CD14-positive monocyte (primary cell): ENCODE data around the gene PLEKHO1. TPM values are rescaled to one million over a fixed set of nuclear protein-coding genes. Genes with fewer than 3 reads are reported as not detected.

ENCODE experiments used
- DNase-seq, 3 donors: peaks; one replicate each; pipeline ENCODE4 v3.0.0-alpha.2; 2011 to 2022
- H2AFZ ChIP-seq: 2 replicates; pipeline ENCODE4 v1.6.0; 2012; ENCODE audit warnings: mild to moderate bottlenecking, low read depth, low read length, inconsistent platforms; ENCODE audit not compliant: insufficient read depth, poor library complexity, severe bottlenecking
- H3K27ac ChIP-seq, 2 donors: 1 replicate in 1 of 2; 2 replicates in 1 of 2; pipeline ENCODE4 v1.5.1; 2012 to 2013; ENCODE audit warnings: low read length in 2 of 2, control low read depth in 1 of 2, inconsistent platforms in 1 of 2, low read depth in 1 of 2, mild to moderate bottlenecking in 1 of 2
- H3K27me3 ChIP-seq, 2 donors: one replicate each; pipeline versions ENCODE4 v1.6.0 to v1.6.1; 2011 to 2013; ENCODE audit warnings: low read length in 2 of 2; ENCODE audit not compliant: control insufficient read depth in 2 of 2, insufficient read depth in 2 of 2
- H3K36me3 ChIP-seq, 2 donors: replicated peaks in 1 of 2; 1 replicate in 1 of 2; 2 replicates in 1 of 2; pipeline versions ENCODE4 v1.5.1 to v1.6.1; 2012 to 2013; ENCODE audit warnings: low read length in 2 of 2, control low read depth in 1 of 2, inconsistent platforms in 1 of 2, mild to moderate bottlenecking in 1 of 2; ENCODE audit not compliant: insufficient read depth in 2 of 2, control insufficient read depth in 1 of 2
- H3K4me1 ChIP-seq, 2 donors: 1 replicate in 1 of 2; 2 replicates in 1 of 2; pipeline versions ENCODE4 v1.5.1 to v1.6.1; 2012 to 2013; ENCODE audit warnings: low read length in 2 of 2, control low read depth in 1 of 2, inconsistent platforms in 1 of 2, mild to moderate bottlenecking in 1 of 2, moderate library complexity in 1 of 2; ENCODE audit not compliant: insufficient read depth in 2 of 2, control insufficient read depth in 1 of 2
- H3K4me2 ChIP-seq: replicated peaks from 2 replicates; pipeline ENCODE3; 2012; ENCODE audit warnings: low read length, moderate library complexity, mild to moderate bottlenecking; ENCODE audit not compliant: poor library complexity, severe bottlenecking; ENCODE audit errors: extremely low read depth
- H3K4me3 ChIP-seq, 3 experiments: fragments of 200-600 bp in 1 of 3; sonication (generic) in 1 of 3; replicated peaks in 1 of 3; 1 replicate in 2 of 3; 2 replicates in 1 of 3; pipeline ENCODE4 v1.5.1; 2011 to 2013; ENCODE audit warnings: low read length in 3 of 3, mild to moderate bottlenecking in 3 of 3, control low read depth in 2 of 3, low read depth in 2 of 3, inconsistent platforms in 1 of 3, moderate library complexity in 1 of 3
- H3K79me2 ChIP-seq: 2 replicates; pipeline ENCODE4 v1.6.0; 2012; ENCODE audit warnings: mild to moderate bottlenecking, control low read depth, inconsistent platforms, low read length, moderate library complexity; ENCODE audit not compliant: insufficient read depth
- H3K9ac ChIP-seq: 2 replicates; pipeline ENCODE4 v1.6.0; 2017; ENCODE audit warnings: low read length, mild to moderate bottlenecking; ENCODE audit not compliant: insufficient read depth, poor library complexity, severe bottlenecking
- H3K9me3 ChIP-seq, 2 donors: replicated peaks in 1 of 2; 1 replicate in 1 of 2; 2 replicates in 1 of 2; pipeline versions ENCODE4 v1.5.1 to v1.6.1; 2012 to 2013; ENCODE audit warnings: low read length in 2 of 2, control low read depth in 1 of 2; ENCODE audit not compliant: control insufficient read depth in 1 of 2, insufficient read depth in 1 of 2
- H4K20me1 ChIP-seq: 2 replicates; pipeline ENCODE4 v1.6.0; 2012; ENCODE audit warnings: mild to moderate bottlenecking, low read length, control low read depth, moderate library complexity; ENCODE audit not compliant: insufficient read depth
- H3K27ac Mint-ChIP-seq, 7 donors: one replicate each; pipeline ENCODE4 v1.8.0; 2020; ENCODE audit warnings: mild to moderate bottlenecking in 7 of 7, mixed read lengths in 7 of 7, moderate library complexity in 6 of 7, inconsistent platforms in 2 of 7
- H3K27me3 Mint-ChIP-seq, 3 donors: one replicate each; pipeline ENCODE4 v1.8.0; 2021 to 2022; ENCODE audit warnings: low read depth in 3 of 3, mild to moderate bottlenecking in 3 of 3, mixed read lengths in 3 of 3, moderate library complexity in 3 of 3, inconsistent platforms in 1 of 3
- H3K36me3 Mint-ChIP-seq, 2 donors: one replicate each; pipeline ENCODE4 v1.8.0; 2020; ENCODE audit warnings: mixed read lengths in 2 of 2, inconsistent platforms in 1 of 2, mild to moderate bottlenecking in 1 of 2
- H3K4me1 Mint-ChIP-seq: one replicate; pipeline ENCODE4 v1.8.0; 2020; ENCODE audit warnings: mild to moderate bottlenecking, mixed read lengths
- H3K4me3 Mint-ChIP-seq, 2 donors: one replicate each; pipeline ENCODE4 v1.8.0; 2020; ENCODE audit warnings: mild to moderate bottlenecking in 2 of 2, mixed read lengths in 2 of 2, moderate library complexity in 1 of 2
- H3K9me3 Mint-ChIP-seq, 7 donors: one replicate each; pipeline ENCODE4 v1.8.0; 2020 to 2022; ENCODE audit warnings: mixed read lengths in 7 of 7, mild to moderate bottlenecking in 6 of 7, moderate library complexity in 6 of 7, inconsistent platforms in 2 of 7
- CTCF ChIP-seq: fragments of 200-600 bp; IDR thresholded peaks from one replicate; pipeline ENCODE4 v1.8.0; 2022; ENCODE audit warnings: antibody characterized with exemption, mild to moderate bottlenecking
- WGBS: methylation state at CpG from one replicate; pipeline ENCODE4 v1.1.5; 2013; ENCODE audit warnings: missing lambda C conversion rate; ENCODE audit not compliant: insufficient coverage; 5-methylcytosine and 5-hydroxymethylcytosine counted together
- intact Hi-C, 2 donors: fragments of 100-400 bp; cut with micrococcal nuclease; formaldehyde crosslinking; loops; one replicate each; pipeline versions ENCODE4 v1.15.0 to v1.15.1; 2023
- polyA plus RNA-seq, 3 donors: library from polyadenylated mRNA; depleted of rRNA in 1 of 3; unstranded in 2 of 3; stranded (reverse) in 1 of 3; fragments of 300-500 nt in 2 of 3; fragments of >200 nt in 1 of 3; fragmentation: Illumina TruSeq in 2 of 3; gene quantifications; 1 replicate in 2 of 3; 2 replicates in 1 of 3; pipeline ENCODE4 v1.2.3, GENCODE V29; 2012 to 2021

Gene PLEKHO1
- polyA plus RNA-seq, 3 donors = 87.2 to 170 (median 110) TPM

DNA sequence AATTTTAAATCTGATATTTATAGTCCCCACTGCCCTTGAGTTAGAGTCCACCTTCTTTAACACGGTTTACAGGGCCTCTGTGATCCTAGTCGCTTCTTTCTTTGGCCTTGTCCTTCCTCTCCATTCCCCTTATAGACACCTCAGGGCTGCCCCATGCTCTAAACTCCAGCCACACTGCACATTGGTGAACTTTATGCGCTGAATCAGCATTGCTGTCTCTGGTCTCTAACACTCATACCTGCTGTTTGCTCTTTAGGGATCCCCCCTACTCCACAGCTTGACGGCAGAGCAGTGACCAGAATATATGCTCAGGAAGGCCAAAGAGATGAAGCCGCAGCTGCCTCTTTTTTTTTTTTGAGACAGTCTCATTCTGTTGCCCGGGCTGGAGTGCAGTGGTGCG, 30.2 kb downstream of the PLEKHO1 start:
- H4K20me1 ChIP-seq = no peaks in the 10 kb centered on the region
- H3K27me3 Mint-ChIP-seq = peaks cover 0 to 9% (median 0%) of the 10 kb centered on the region in 3 donors
- H3K9me3 Mint-ChIP-seq = peaks cover 0 to 2% (median 0%) of the 10 kb centered on the region in 7 donors
- no peaks in the 10 kb centered on the region for H3K36me3 ChIP-seq
- no peaks in the 10 kb centered on the region for H3K9me3 ChIP-seq
- H3K4me2 ChIP-seq = peak overlapping the region; percentile 32
- peak overlapping the region in 1 of 3 experiments; percentile 45 for H3K4me3 ChIP-seq
- no peak for DNase-seq
- H3K79me2 ChIP-seq = peaks cover 2% of the 10 kb centered on the region
- no peak for TF ChIP-seq CTCF
- peak overlapping the region in 1 of 2 donors; percentile 26 for H3K4me3 Mint-ChIP-seq
- H2AFZ ChIP-seq = no peak overlapping the region
- peaks cover under 1 to 12% of the 10 kb centered on the region in 2 donors for H3K36me3 Mint-ChIP-seq
- H3K4me1 ChIP-seq = peaks cover 90 to 100% of the 10 kb centered on the region in 2 donors
- no peak overlapping the region for H3K9ac ChIP-seq
- peak overlapping the region; percentile 61 to 74 for H3K27ac ChIP-seq
- H3K27me3 ChIP-seq = no peaks in the 10 kb centered on the region
- peak overlapping the region; percentile 74 to 93 (median 82) for H3K27ac Mint-ChIP-seq
- intact Hi-C loops = loop anchor here (5.0 to 10.0 kb wide), 4 partner anchors 33 to 285 kb away; partner anchors contain the start of genes ANP32E (in 1 of the 2), BOLA1 (in 1 of the 2), MTMR11 (in 1 of the 2) and PLEKHO1 (in 1 of the 2)
- WGBS = 96% methylated on average over 5 of the region's 7 CpGs
- H3K4me1 Mint-ChIP-seq = peaks cover 91% of the 10 kb centered on the region

DNA sequence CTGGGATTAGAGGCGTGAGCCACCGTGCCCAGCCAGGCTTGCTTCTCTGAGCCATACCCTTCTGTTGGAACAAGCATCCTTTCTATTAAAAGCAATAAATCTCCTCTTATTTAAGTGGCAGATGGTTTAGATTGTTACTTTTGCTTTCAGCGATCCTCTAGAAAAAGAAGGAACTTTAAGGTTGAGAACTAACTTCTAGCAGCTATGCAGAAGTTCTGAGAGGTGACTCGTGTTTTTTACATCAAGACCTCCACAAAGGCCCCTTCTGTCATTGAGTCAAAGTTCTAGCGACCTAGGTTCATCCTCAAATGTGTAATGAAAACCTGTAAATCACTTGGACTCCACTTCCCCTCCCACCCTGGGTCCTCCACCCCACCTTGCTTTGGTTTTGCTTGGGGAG, 30.8 kb downstream of the PLEKHO1 start:
- H3K4me3 ChIP-seq = peak overlapping the region in 1 of 3 experiments; percentile 45
- peak in 2 of 3 donors; percentile 31 to 51 for DNase-seq
- no peak overlapping the region for H3K9ac ChIP-seq
- H3K27me3 ChIP-seq = no peaks in the 10 kb centered on the region
- H3K36me3 ChIP-seq = no peaks in the 10 kb centered on the region
- Mint-ChIP-seq H3K9me3 (peaks cover 0 to 2% (median 0%) of the 10 kb centered on the region in 7 donors), H3K36me3 (peaks cover 0 to 12% of the 10 kb centered on the region in 2 donors), H3K4me1 (peaks cover 88% of the 10 kb centered on the region), H3K4me3 (peak overlapping the region in 1 of 2 donors; percentile 26), H3K27ac (peak overlapping the region; percentile 74 to 93 (median 82)), H3K27me3 (peaks cover 0 to 9% (median 0%) of the 10 kb centered on the region in 3 donors)
- WGBS = no CpG with 5 or more reads among the region's 5 CpGs
- H3K79me2 ChIP-seq = peaks cover 2% of the 10 kb centered on the region
- H3K9me3 ChIP-seq = no peaks in the 10 kb centered on the region
- intact Hi-C loops = loop anchor here (5.0 to 10.0 kb wide), 4 partner anchors 33 to 286 kb away; partner anchors contain the start of genes ANP32E (in 1 of the 2), BOLA1 (in 1 of the 2), MTMR11 (in 1 of the 2) and PLEKHO1 (in 1 of the 2)
- no peak overlapping the region for H2AFZ ChIP-seq
- H3K4me1 ChIP-seq = peaks cover 93 to 97% of the 10 kb centered on the region in 2 donors
- no peaks in the 10 kb centered on the region for H4K20me1 ChIP-seq
- H3K27ac ChIP-seq = peak overlapping the region; percentile 61 to 74
- peak overlapping the region; percentile 32 for H3K4me2 ChIP-seq
- no peak for TF ChIP-seq CTCF
